ENCODE measurements around the gene ZNF207. TPM values are rescaled to one million over a fixed set of nuclear protein-coding genes. Genes with fewer than 3 reads are reported as not detected.
"Not testable (repeated sequence)": the region's sequence is repeated elsewhere in the genome, so short reads cannot be mapped to it uniquely, and the experiment has no call there.

ZNF207 gene
- total and polyA plus RNA-seq, 2 of the 8 experiments (the other 6 are each of a cell fraction or from before 2014, with no cell fraction given) = 268 to 286 TPM

DNA sequence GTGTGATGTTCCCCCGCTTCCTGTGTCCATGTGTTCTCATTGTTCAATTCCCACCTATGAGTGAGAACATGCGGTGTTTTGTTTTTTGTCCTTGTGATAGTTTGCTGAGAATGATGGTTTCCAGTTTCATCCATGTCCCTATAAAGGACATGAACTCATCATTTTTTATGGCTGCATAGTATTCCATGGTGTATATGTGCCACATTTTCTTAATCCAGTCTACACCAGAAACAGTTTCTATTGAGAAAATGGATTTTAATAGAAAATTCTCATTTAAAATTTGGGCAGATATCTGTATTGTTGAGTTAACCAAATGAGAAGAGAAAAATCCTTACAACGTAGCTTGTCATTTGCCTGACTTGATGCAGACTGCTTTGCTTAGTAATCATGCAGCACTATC is 60.1 kb downstream of the ZNF207 start:
- H2BK20ac ChIP-seq (ENCODE audit: low read length); H3K27ac ChIP-seq (ENCODE audit: low read depth, low read length); H2AK5ac ChIP-seq (ENCODE audit: low read depth, low read length); H3K36me3 ChIP-seq (ENCODE audit: control insufficient read depth in 2 of 4, insufficient read depth in 4 of 4, low read length in 3 of 4); H3K56ac ChIP-seq (replicated peaks; ENCODE audit: insufficient read length, low read depth, low read length); H3K23ac ChIP-seq (ENCODE audit: insufficient read length); H3K18ac ChIP-seq (ENCODE audit: extremely low read depth, low read length); H4K8ac ChIP-seq (ENCODE audit: extremely low read depth, insufficient read depth, low read length); H3K23me2 ChIP-seq (ENCODE audit: low read depth, low read length); H4K20me1 ChIP-seq (replicated peaks in 1 of 2; ENCODE audit: control insufficient read depth in 1 of 2, insufficient read depth in 2 of 2, low read length in 2 of 2); H4K91ac ChIP-seq (replicated peaks; ENCODE audit: insufficient read length, low read length); H3K9ac ChIP-seq (replicated peaks in 1 of 4; ENCODE audit: extremely low read depth in 1 of 4, low read depth in 3 of 4, low read length in 3 of 4); H4K5ac ChIP-seq (ENCODE audit: insufficient read length, low read depth, low read length); CTCF ChIA-PET (ENCODE audit: partially characterized antibody); DNase-seq (ENCODE audit: low read depth in 1 of 2, low spot score in 2 of 2); H3K27me3 ChIP-seq (replicated peaks in 1 of 4; ENCODE audit: control insufficient read depth in 3 of 4, extremely low read depth in 1 of 4, insufficient read depth in 3 of 4, low read length in 3 of 4); H2BK120ac ChIP-seq (replicated peaks; ENCODE audit: low read depth, low read length); H3K4me3 ChIP-seq (ENCODE audit: extremely low read depth in 1 of 4, insufficient read depth in 2 of 4, low read depth in 3 of 4, low read length in 4 of 4); POLR2A ChIA-PET (ENCODE audit: partially characterized antibody); FAIRE-seq; H3K4me1 ChIP-seq (replicated peaks in 1 of 4; ENCODE audit: control insufficient read depth in 3 of 4, insufficient read depth in 4 of 4, low read length in 3 of 4); H3K4me2 ChIP-seq (ENCODE audit: insufficient read depth in 1 of 2, low read depth in 2 of 2, low read length in 2 of 2); H2BK5ac ChIP-seq (ENCODE audit: low read depth, low read length); H2BK12ac ChIP-seq (ENCODE audit: low read depth, low read length); H2AFZ ChIP-seq (ENCODE audit: low read length); H2BK15ac ChIP-seq (ENCODE audit: low read length); H3K14ac ChIP-seq (ENCODE audit: insufficient read length); H3K4ac ChIP-seq (replicated peaks; ENCODE audit: insufficient read length, low read depth, low read length); H3K79me1 ChIP-seq (ENCODE audit: low read depth, low read length); H3K9me3 ChIP-seq (ENCODE audit: insufficient read depth in 2 of 2, low read depth in 1 of 2, low read length in 1 of 2); H3K79me2 ChIP-seq (ENCODE audit: control insufficient read depth in 1 of 2, insufficient read depth in 2 of 2, low read length in 2 of 2): not testable (repeated sequence)
- WGBS, 2 experiments (ENCODE audit: extremely low coverage in 1 of 2, insufficient coverage in 1 of 2, insufficient read length in 1 of 2, insufficient replicate concordance in 2 of 2, low coverage in 1 of 2, low lambda C conversion rate in 2 of 2, missing lambda C conversion rate in 1 of 2) = 94% methylated on average over 3 of the region's 3 CpGs; no CpG with 5 or more reads in 1 of the 2 experiments
